GM12878 (cell line): Measurements from ENCODE around the gene SPDYC. TPM values are rescaled to one million over a fixed set of nuclear protein-coding genes. Genes with fewer than 3 reads are reported as not detected.

Source experiments
- ASH2L ChIP-seq: fragments of 300-600, 200-600 bp; sonication (generic); IDR thresholded peaks from 2 replicates; pipeline ENCODE4 v1.6.1; 2017; ENCODE audit warnings: low read depth, mild to moderate bottlenecking, borderline replicate concordance
- BCL11A ChIP-seq: IDR thresholded peaks from 2 replicates; pipeline ENCODE4 v1.6.1; 2011; ENCODE audit warnings: low read depth, low read length
- BRCA1 ChIP-seq: IDR thresholded peaks from 2 replicates; pipeline ENCODE4 v1.6.1; 2011; ENCODE audit warnings: low read depth, low read length, improper control_type of control experiment
- CEBPB ChIP-seq, 2 experiments: fragments of 150-350 bp in 1 of 2; IDR thresholded peaks; 2 replicates each; pipeline ENCODE4 v1.6.1; 2012 to 2014; ENCODE audit warnings: low read depth in 2 of 2, low read length in 2 of 2, borderline replicate concordance in 1 of 2, inconsistent platforms in 1 of 2
- EED ChIP-seq: sonication (generic); IDR thresholded peaks from 2 replicates; pipeline ENCODE4 v1.6.1; 2016; ENCODE audit warnings: antibody characterized with exemption, low read depth
- EGR1 ChIP-seq, 2 experiments: IDR thresholded peaks; 1 replicate in 1 of 2; 2 replicates in 1 of 2; pipeline ENCODE4 v1.6.1; 2011 to 2012; ENCODE audit warnings: low read depth in 2 of 2, low read length in 2 of 2, borderline replicate concordance in 1 of 2, mild to moderate bottlenecking in 1 of 2, moderate library complexity in 1 of 2
- ELK1 ChIP-seq: IDR thresholded peaks from 2 replicates; pipeline ENCODE4 v1.6.1; 2012; ENCODE audit warnings: low read depth, low read length, improper control_type of control experiment
- GABPA ChIP-seq: IDR thresholded peaks from 2 replicates; pipeline ENCODE4 v1.6.1; 2014; ENCODE audit warnings: antibody characterized with exemption, low read depth, mild to moderate bottlenecking, inconsistent platforms
- HDAC6 ChIP-seq: fragments of 200-600 bp; sonication (generic); IDR thresholded peaks from one replicate; pipeline ENCODE4 v1.8.0; 2017; ENCODE audit warnings: antibody characterized with exemption; ENCODE audit not compliant: unreplicated experiment
- HSF1 ChIP-seq: fragments of 150-350 bp; IDR thresholded peaks from 2 replicates; pipeline ENCODE4 v1.6.1; 2014; ENCODE audit warnings: mild to moderate bottlenecking, low read depth, low read length
- IKZF2 ChIP-seq, 2 experiments: fragments of 450-650 bp; IDR thresholded peaks; 2 replicates each; pipeline ENCODE4 v1.6.1; 2017; ENCODE audit warnings: mild to moderate bottlenecking in 2 of 2, moderate library complexity in 2 of 2
- IRF5 ChIP-seq: fragments of 450-650 bp; IDR thresholded peaks from 2 replicates; pipeline ENCODE4 v1.6.1; 2017; ENCODE audit warnings: borderline replicate concordance
- PML ChIP-seq: IDR thresholded peaks from 2 replicates; pipeline ENCODE4 v1.6.1; 2012; ENCODE audit warnings: low read length, inconsistent platforms
- RB1 ChIP-seq: fragments of 450-650 bp; formaldehyde crosslinking; IDR thresholded peaks from 2 replicates; pipeline ENCODE4 v1.6.1; 2017; ENCODE audit warnings: mild to moderate bottlenecking, borderline replicate concordance
- SKIL ChIP-seq: fragments of 450-650 bp; IDR thresholded peaks from 2 replicates; pipeline ENCODE4 v1.6.1; 2017; ENCODE audit warnings: mild to moderate bottlenecking, low read depth, inconsistent platforms; ENCODE audit not compliant: poor library complexity, severe bottlenecking
- SP1 ChIP-seq: IDR thresholded peaks from one replicate; pipeline ENCODE4 v1.6.1; 2011; ENCODE audit warnings: low read depth, low read length
- SPI1 ChIP-seq: IDR thresholded peaks from 2 replicates; pipeline ENCODE4 v1.6.1; 2011; ENCODE audit warnings: low read depth, mild to moderate bottlenecking, low read length, moderate library complexity, borderline replicate concordance; ENCODE audit not compliant: insufficient read depth
- SREBF2 ChIP-seq: IDR thresholded peaks from 2 replicates; pipeline ENCODE4 v1.6.1; 2012; ENCODE audit warnings: mild to moderate bottlenecking, low read length
- STAT3 ChIP-seq: IDR thresholded peaks from 2 replicates; pipeline ENCODE4 v1.6.1; 2011; ENCODE audit warnings: low read depth, low read length, improper control_type of control experiment
- ZBTB33 ChIP-seq: fragments of 450-650 bp; IDR thresholded peaks from 2 replicates; pipeline ENCODE4 v1.6.1; 2017; ENCODE audit warnings: mild to moderate bottlenecking
- ZNF207 ChIP-seq: fragments of 450-650 bp; IDR thresholded peaks from 2 replicates; pipeline ENCODE4 v1.6.1; 2014; ENCODE audit warnings: antibody characterized with exemption, mild to moderate bottlenecking, borderline replicate concordance
- ZNF274 ChIP-seq: IDR thresholded peaks from one replicate; pipeline ENCODE4 v1.8.0; 2011; ENCODE audit not compliant: insufficient read length, insufficient read depth
- ZSCAN29 ChIP-seq: fragments of 450-650 bp; IDR thresholded peaks from 2 replicates; pipeline ENCODE4 v1.6.1; 2017; ENCODE audit warnings: mild to moderate bottlenecking, moderate library complexity
- polyA plus RNA-seq, 11 experiments: library from polyadenylated mRNA; depleted of rRNA in 4 of 11; unstranded in 6 of 11; stranded (reverse) in 5 of 11; fragments of >200 nt; fragmentation: Nextera tagmentation in 4 of 11; fragmentation: Illumina TruSeq in 1 of 11; extraction: Ambion mirVana in 4 of 11; extraction: Trizol in 1 of 11; gene quantifications; 1 replicate in 1 of 11; 2 replicates in 10 of 11; pipeline versions ENCODE4 v1.2.1 to v1.2.3, GENCODE V29; 2011 to 2016; ENCODE audit warnings: inconsistent platforms in 2 of 11, missing spikeins in 2 of 11, low read depth in 1 of 11
- total RNA-seq, 4 experiments: library from RNA; depleted of rRNA in 3 of 4; stranded (reverse); fragments of >200 nt in 3 of 4; fragmentation: Illumina TruSeq in 1 of 4; extraction: Trizol in 1 of 4; gene quantifications; 2 replicates each; pipeline versions ENCODE4 v1.2.1 to v1.2.3, GENCODE V29; 2013 to 2021

The SPDYC gene
- total and polyA plus RNA-seq, 10 of the 15 experiments (the other 5 are each of a cell fraction or from before 2014, with no cell fraction given), result not detected

GRCh38 chr11:65132238-65132987, 37.6 kb upstream of the SPDYC start (continued):
- no peak for TF ChIP-seq ZSCAN29
- TF ChIP-seq ZBTB33, result no peak
- TF ChIP-seq SKIL, result no peak
- TF ChIP-seq EED, result peak; percentile 45
- TF ChIP-seq EGR1 (IDR thresholded peaks at IDR 0.05; ENCODE audit: borderline replicate concordance in 1 of 2, low read depth in 2 of 2, low read length in 2 of 2), result no peak
- TF ChIP-seq ZNF207, result no peak
- TF ChIP-seq RB1, result no peak
- no peak for TF ChIP-seq IRF5
- TF ChIP-seq HSF1, result no peak
- TF ChIP-seq ELK1, result no peak
- no peak for TF ChIP-seq CEBPB (IDR thresholded peaks at IDR 0.05; ENCODE audit: borderline replicate concordance in 1 of 2, low read depth in 2 of 2, low read length in 2 of 2)
- TF ChIP-seq SP1, result no peak
- no peak for TF ChIP-seq ASH2L
- 0 out of 2 replicates have a peak, but pooled peaks have one; percentile 23 for TF ChIP-seq SPI1
- peak in 1 of 2 experiments; percentile 13; a peak in 1 of 4 replicates for TF ChIP-seq IKZF2 (IDR thresholded peaks at IDR 0.05)
- TF ChIP-seq PML, result peak; percentile 47; the same call in 1 of the 2 replicates
- no peak for TF ChIP-seq BRCA1
- no peak for TF ChIP-seq HDAC6
- TF ChIP-seq ZNF274, result no peak
- TF ChIP-seq BCL11A, result no peak
- no peak for TF ChIP-seq GABPA
- TF ChIP-seq SREBF2, result no peak
- TF ChIP-seq STAT3, result no peak
